Lower leg skin (tissue), 3 donors: Measurements from ENCODE around the gene HNRNPR.

Source experiments
- CTCF ChIP-seq, 3 donors: fragments of 450-650 bp; IDR thresholded peaks; one replicate each; pipeline ENCODE4 v1.5.1; 2016; ENCODE audit warnings: antibody characterized with exemption in 3 of 3, mild to moderate bottlenecking in 3 of 3, moderate library complexity in 2 of 3
- POLR2A ChIP-seq, 2 donors: fragments of 450-650 bp; IDR thresholded peaks; one replicate each; pipeline ENCODE4 v1.6.1; 2016 to 2017; ENCODE audit warnings: antibody characterized with exemption in 2 of 2, mild to moderate bottlenecking in 1 of 2, moderate library complexity in 1 of 2

GRCh38 chr1:23370709-23371584 lies 26.9 kb upstream of the HNRNPR start:
- no peak for TF ChIP-seq CTCF (IDR thresholded peaks at IDR 0.05)
- TF ChIP-seq POLR2A (IDR thresholded peaks at IDR 0.05): no peak
